Peyer's patch (tissue), 4 donors: ENCODE results near the gene HPCAL1.

Experiments
- CTCF ChIP-seq, 6 experiments: fragments of 450-650 bp in 4 of 6; fragments of 200-600 bp in 2 of 6; sonication (generic) in 1 of 6; IDR thresholded peaks; one replicate each; pipeline ENCODE4 v1.5.1; 2017 to 2019; ENCODE audit warnings: antibody characterized with exemption in 6 of 6, mild to moderate bottlenecking in 3 of 6, moderate library complexity in 1 of 6
- POLR2A ChIP-seq, 2 donors: fragments of 450-650 bp; IDR thresholded peaks; one replicate each; pipeline ENCODE4 v1.5.1; 2017; ENCODE audit warnings: antibody characterized with exemption in 2 of 2, mild to moderate bottlenecking in 2 of 2, moderate library complexity in 2 of 2

DNA sequence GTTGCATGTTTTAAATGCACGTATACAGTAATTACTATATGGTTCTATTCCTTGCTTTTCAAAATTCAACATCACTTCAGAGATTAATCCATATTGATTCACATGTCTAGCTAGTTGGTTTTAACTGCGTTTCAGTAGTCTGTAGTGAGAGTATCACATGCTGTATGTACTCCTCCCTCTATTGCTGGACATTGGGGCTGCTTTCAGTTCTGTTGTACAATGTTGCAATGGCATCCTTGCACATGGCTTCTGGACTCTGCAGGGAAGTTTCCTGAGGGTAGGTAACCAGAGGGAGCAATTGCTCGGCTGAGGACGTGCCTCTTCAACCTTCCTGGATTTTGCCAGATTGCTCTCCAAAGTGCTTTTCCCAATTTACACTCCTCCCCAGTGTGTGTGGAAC, 10.7 kb upstream of the HPCAL1 start:
- TF ChIP-seq CTCF (IDR thresholded peaks at IDR 0.05), result no peak
- TF ChIP-seq POLR2A (IDR thresholded peaks at IDR 0.05), result no peak
